Measurements from ENCODE around the gene ARMC3. TPM values are rescaled to one million over a fixed set of nuclear protein-coding genes. Genes with fewer than 3 reads are reported as not detected.

Gene ARMC3
- polyA plus RNA-seq, 2 of the 4 experiments (the other 2 are of a cell fraction): 0.09 to 0.59 TPM

DNA sequence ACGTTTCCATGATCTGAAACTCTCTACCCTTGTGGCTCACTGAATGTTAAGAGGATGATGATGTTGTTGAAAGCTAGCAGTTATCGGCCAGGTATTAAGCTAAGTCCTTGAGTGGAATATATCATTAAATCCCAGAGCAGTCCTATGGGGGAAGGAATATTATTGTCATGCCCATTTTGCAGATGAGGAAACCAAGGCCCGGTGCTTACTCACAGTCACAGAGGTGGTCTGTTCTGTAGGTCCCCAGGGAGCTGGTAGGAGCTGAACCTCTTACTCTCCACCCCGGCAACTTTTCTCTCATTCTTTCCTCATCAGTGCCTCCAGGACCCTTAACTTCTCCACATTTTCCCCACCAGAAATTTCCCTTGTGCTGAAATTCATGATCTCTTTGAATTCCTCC is 62.6 kb downstream of the ARMC3 start:
- POLR2A ChIA-PET: no interaction called here
- no peak for ATAC-seq
- Histone ChIP-seq H3K4me3 (no peak overlapping the region), H3K4me1 (no peaks in the 10 kb centered on the region; the same call in 2 of the 3 replicates), H3K27ac (no peak overlapping the region), H3K9me3 (no peaks in the 10 kb centered on the region), H3K4me2 (no peak overlapping the region)
- DNase-seq (ENCODE audit: low read depth in 1 of 2, low spot score in 1 of 2): no peak
- TF ChIP-seq RARB (CRISPR knock-in tag; IDR thresholded peaks at IDR 0.05): no peak
- no peak for TF ChIP-seq HOXA7 (CRISPR knock-in tag; IDR thresholded peaks at IDR 0.05)
- TF ChIP-seq HES2 (IDR thresholded peaks at IDR 0.05): no peak
- no peak for TF ChIP-seq HOXB5 (CRISPR knock-in tag; IDR thresholded peaks at IDR 0.05)
- no peak for TF ChIP-seq EHF (CRISPR knock-in tag; IDR thresholded peaks at IDR 0.05)
- TF ChIP-seq CBX8 (IDR thresholded peaks at IDR 0.05): no peak
- TF ChIP-seq FOSB (CRISPR knock-in tag; IDR thresholded peaks at IDR 0.05): no peak
- TF ChIP-seq CHD2 (IDR thresholded peaks at IDR 0.05; ENCODE audit: low read length, partially characterized antibody): no peak
- no peak for TF ChIP-seq ELK1 (IDR thresholded peaks at IDR 0.05; ENCODE audit: low read depth, low read length)
- TF ChIP-seq, protein P1, sequence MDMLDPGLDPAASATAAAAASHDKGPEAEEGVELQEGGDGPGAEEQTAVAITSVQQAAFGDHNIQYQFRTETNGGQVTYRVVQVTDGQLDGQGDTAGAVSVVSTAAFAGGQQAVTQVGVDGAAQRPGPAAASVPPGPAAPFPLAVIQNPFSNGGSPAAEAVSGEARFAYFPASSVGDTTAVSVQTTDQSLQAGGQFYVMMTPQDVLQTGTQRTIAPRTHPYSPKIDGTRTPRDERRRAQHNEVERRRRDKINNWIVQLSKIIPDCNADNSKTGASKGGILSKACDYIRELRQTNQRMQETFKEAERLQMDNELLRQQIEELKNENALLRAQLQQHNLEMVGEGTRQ (IDR thresholded peaks at IDR 0.05): no peak
- FAIRE-seq: no peak
- WGBS (ENCODE audit: missing lambda C conversion rate): 55% methylated on average over 4 of the region's 4 CpGs
- CTCF ChIA-PET: interaction anchor here (0.7 to 2.4 kb wide), 10 partner anchors 8 to 997 kb away, joined by 3 to 13 read pairs (median 6); no protein-coding TSS in a partner anchor

DNA sequence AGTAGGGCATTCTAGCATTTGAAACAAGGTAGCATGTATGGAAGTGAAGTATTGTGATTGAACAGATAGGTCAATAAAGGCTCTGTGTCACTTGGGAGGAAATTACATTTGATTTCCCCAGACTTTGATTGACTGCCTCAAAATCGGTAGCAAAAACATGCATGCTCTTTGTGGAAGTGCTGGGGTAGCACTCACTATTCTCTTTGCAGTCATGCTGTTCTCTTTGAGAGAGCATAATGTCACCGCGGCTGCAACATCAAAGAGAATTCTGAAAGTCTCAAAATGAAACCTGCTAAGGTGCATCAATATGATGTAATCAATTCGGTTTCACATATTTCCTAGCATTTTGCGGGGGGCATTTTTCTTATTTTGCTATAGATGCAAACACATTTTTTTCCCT is 64.2 kb downstream of the ARMC3 start:
- ChIA-PET POLR2A (interaction anchor here (0.6 kb wide), 1 partner anchor 652 kb away, joined by 3 read pairs; no protein-coding TSS in a partner anchor), CTCF (interaction anchor here (1.0 kb wide), 1 partner anchor 981 kb away, joined by 3 read pairs; no protein-coding TSS in a partner anchor)
- 54% methylated on average over 5 of the region's 5 CpGs for WGBS (ENCODE audit: missing lambda C conversion rate)
- Histone ChIP-seq H3K4me3 (no peak overlapping the region), H3K27ac (no peak overlapping the region), H3K9me3 (no peaks in the 10 kb centered on the region), H3K4me2 (no peak overlapping the region), H3K4me1 (no peaks in the 10 kb centered on the region; the same call in 2 of the 3 replicates)
- DNase-seq (ENCODE audit: low read depth in 1 of 2, low spot score in 1 of 2) (no peak), FAIRE-seq (no peak), ATAC-seq (no peak)
- TF ChIP-seq RFX5 (IDR thresholded peaks at IDR 0.05): no peak
- TF ChIP-seq EP300 (IDR thresholded peaks at IDR 0.05): no peak
- TF ChIP-seq EHMT2 (IDR thresholded peaks at IDR 0.05; ENCODE audit: low read depth): no peak
- no peak for TF ChIP-seq HOXA7 (CRISPR knock-in tag; IDR thresholded peaks at IDR 0.05)
- no peak for TF ChIP-seq FOXS1 (CRISPR knock-in tag; IDR thresholded peaks at IDR 0.05)
- no peak for TF ChIP-seq ZSCAN20 (CRISPR knock-in tag; IDR thresholded peaks at IDR 0.05)
- TF ChIP-seq SMC3 (IDR thresholded peaks at IDR 0.05): no peak
- TF ChIP-seq REST (IDR thresholded peaks at IDR 0.05): no peak
- no peak for TF ChIP-seq HES2 (IDR thresholded peaks at IDR 0.05)
- TF ChIP-seq GATA3 (IDR thresholded peaks at IDR 0.05; ENCODE audit: borderline replicate concordance): no peak
